HG03575 (cell line): ENCODE measurements around the gene TRPV3.
"Not testable (repeated sequence)": the region's sequence is repeated elsewhere in the genome, so short reads cannot be mapped to it uniquely, and the experiment has no call there.

ENCODE experiments used
- ATAC-seq: cut with Tn5 transposase; IDR thresholded peaks from one replicate; pipeline ENCODE4 v1.9.1; 2021; ENCODE audit not compliant: unreplicated experiment, insufficient number of reproducible peaks, low FRiP score; ENCODE audit errors: extremely low read depth

The TRPV3 gene

DNA sequence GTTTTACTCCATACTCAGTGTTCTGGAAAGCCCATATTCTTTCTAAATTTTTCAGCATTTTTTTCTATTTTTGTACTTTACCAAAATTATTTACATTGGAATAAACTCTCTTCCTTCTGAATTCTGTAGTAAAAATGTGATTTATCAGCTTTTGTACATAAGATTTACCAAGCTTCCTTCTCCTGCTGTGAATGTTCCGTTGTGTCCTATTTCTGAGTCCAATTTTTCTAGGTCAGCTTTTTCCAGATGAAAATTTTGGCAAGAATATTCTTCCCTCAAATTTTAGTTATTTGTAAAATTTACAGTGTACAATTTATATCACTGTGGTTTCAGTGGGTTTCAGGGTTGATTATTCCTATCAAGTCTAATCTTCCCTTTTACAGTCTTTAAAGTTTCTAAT is 54.3 kb downstream of the TRPV3 start:
- ATAC-seq = no peak

DNA sequence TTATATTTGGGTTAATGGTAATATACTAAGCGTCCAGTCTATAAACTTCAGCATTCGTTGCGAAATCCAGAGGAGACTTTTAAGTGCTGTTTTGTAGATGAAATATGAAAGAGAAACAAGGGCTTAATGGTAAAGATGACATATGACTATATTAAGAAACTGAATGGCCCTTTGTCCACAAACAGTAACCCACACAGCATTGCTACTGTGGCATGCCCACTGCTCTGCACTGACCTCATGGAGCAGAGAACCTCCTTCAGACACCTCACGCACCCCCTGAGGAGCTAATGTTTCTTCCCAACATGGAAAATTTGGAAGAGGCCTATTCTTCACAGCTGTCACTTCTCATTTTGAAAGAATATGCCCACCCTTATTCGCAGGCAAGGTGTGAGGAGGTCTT is 55.1 kb downstream of the TRPV3 start:
- ATAC-seq = no peak

DNA sequence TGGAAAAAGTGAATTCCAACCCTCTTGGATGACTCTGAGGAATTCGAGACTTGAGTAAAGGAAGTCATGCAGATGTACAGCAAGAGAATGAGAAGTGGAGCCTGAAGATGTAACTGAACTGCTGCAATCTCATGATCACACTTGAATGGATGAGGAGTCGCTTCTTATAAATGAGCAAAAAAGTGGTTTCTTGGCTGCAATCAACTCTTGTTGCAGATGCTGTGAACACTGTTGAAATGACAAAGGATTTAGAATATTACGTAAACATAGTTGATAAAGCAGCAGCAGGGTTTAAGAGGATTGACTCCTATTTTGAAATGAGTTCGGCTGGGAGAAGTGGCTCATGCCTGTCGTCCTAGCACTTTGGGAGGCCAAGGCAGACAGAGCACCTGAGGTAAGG is 56.3 kb downstream of the TRPV3 start:
- no peak for ATAC-seq

DNA sequence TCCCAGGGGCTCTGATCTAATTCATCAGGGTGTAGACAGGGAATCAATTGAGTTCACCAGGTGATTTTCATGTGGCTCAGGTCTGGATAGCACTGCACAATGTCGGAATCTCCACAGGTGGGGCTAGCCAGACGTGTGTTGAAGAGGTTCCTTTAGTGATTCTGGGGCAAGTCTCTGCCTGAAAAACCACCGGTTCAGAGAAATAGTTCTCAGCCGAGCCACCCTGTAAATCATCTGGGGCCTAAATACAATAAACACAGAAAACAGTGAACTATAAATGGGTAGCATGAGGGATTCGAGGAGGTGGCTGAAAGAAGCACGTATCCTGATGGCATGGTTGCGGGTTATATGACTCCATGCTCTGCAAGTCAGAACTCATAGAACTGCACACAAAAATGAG is 60.5 kb downstream of the TRPV3 start:
- no peak for ATAC-seq

DNA sequence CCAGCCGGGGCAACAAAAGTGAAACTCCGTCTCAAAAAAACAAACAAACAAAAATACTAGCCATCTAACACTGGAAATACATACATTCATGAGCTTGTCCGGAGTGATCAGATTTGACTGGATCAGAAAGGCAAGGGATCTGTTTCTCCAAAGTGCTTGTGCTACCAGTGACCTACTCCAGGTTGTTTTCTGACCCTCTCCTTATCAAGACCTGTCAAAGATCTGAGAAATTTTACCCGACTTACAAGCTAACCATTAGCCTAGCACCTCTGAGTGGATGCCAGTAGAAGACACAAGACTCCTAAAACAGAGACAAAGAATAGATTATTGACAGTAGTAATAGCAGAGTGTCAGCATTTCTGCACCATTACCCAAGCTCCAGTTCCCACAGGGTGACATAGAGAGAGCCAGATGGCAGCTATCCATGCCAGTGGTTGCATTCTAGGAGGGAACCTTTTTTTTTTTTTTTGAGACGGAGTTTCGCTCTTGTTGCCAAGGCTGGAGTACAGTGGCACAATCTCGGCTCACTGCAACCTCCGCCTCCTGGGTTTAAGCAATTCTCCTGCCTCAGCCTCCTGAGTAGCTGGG is 72.0 kb downstream of the TRPV3 start:
- ATAC-seq = no peak

DNA sequence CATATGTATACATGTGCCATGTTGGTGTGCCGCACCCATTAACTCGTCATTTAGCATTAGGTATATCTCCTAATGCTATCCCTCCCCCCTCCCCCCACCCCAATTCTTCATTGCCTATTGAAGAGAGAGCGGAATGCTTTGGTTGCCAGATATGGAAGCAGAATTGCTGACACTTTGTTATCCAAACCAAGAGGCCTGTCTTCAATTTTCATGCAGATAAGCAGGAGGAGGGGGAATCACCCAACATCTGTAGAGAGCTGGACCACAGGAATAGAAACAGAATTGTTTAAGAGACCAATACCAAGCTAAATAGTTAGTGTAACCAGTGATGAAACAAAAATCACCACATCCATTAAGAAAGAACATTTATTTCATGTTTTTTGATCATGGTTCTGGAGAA is 74.8 kb downstream of the TRPV3 start:
- no peak for ATAC-seq

DNA sequence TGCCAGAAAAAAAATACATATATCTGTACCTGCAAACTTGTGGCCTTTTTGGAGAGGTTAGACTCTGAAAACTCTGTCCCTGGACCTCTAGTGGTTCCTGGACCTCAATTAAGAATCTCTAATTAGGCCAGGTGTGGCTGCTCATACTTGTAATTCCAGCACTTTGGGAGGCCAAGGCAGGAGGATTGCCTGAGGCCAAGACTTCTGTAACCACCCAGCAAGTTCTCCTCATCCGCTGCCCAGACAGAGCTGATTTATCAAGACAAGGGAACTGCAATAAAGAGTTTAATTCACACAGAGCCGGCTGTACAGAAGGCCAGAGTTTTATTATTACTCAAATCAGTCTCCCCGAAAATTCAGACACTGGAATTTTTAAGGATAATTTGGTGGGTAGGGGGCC is 77.6 kb downstream of the TRPV3 start:
- no peak for ATAC-seq

DNA sequence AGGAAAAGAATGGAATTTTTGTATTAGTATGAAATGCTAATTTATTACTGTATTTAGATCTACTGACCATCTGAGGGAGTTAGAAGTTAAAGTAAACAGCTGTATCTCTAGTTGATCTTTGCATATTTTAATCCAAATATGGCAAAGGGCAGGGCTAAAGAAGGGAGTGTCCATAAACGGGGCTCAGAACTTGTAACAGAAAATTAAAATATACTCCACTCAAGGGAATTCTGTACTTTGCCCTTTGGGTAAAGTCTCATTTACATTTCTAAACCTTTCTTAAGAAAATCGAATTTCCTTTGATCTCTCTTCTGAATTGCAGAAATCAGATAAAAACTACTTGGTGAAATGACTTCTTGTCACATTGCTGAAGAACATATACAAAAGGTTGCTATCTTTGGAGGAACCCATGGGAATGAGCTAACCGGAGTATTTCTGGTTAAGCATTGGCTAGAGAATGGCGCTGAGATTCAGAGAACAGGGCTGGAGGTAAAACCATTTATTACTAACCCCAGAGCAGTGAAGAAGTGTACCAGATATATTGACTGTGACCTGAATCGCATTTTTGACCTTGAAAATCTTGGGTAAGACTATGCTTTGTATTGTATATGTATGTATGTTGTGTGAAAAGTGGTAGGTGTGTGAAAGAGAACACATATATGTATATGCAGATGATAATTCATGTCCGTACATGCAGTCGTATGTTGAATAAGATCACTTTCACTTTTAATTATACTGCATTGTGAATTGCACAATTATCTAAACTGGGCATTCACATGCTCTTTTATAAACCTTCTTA is 81.6 kb downstream of the TRPV3 start, which contains the start of gene ASPA:
ASPA (plus strand) TSS at position 186 of the 799 bp plus-strand sequence; CDS start at position 349, 163 bp downstream.
- ATAC-seq = no peak

DNA sequence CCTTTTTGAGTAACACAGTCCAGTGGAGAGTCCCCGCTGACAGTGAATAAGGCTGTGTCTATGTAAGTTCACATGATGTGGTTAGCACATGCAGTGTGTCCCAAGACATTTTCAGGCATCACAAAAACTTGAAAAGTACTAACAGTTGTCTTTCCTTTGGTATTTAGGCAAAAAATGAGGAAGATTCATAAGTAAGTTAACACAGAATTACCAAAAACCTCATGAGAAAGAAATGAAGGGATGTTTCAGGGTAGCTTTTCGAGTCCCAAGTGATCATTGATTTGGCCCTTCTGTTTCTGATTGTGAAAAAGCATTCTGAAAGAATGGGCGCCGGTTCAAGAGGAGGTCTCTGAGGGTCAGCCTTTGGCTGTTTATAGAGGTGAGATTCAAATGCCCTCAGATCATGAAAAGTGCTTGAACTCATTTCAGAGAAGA is 82.3 kb downstream of the TRPV3 start:
- no peak for ATAC-seq

DNA sequence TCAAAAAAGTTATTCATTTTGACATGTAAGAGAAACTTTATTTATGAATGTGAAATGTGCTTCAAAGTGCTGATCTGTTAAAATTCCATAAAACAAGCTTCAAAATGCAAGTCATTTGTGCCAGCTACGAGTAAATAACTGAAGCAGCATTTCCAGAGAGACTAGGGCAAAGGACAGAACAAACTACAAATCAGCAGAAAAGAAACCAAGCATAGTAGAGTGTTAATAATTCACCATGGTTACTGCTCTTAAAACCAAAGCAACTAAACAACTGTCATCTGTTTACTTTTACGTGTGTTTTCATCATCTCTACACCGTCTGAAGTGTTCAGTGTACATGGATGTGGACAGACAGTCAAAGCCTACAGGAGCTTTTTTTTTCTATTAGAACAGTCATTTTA is 83.4 kb downstream of the TRPV3 start:
- ATAC-seq = no peak

DNA sequence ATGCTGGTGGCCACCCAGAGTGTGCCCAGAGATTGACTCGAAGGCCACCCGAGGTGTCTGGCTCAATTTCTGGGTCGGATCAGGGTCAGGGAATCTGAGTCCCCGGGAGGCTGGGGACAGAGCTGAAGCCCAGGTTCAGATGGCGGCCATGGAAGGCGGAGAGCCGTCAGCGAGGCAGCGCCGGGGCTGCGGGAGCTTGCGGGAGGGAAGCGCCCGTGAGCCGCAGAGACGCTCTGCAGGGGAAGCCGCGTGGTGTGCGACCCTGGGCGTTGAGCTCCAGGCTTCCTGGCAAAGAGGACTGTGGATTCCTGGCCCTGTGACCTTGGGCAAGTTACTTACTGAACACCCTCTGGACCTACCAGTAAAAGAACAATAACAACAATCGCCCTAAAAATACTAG is 85.5 kb downstream of the TRPV3 start:
- ATAC-seq = no peak

DNA sequence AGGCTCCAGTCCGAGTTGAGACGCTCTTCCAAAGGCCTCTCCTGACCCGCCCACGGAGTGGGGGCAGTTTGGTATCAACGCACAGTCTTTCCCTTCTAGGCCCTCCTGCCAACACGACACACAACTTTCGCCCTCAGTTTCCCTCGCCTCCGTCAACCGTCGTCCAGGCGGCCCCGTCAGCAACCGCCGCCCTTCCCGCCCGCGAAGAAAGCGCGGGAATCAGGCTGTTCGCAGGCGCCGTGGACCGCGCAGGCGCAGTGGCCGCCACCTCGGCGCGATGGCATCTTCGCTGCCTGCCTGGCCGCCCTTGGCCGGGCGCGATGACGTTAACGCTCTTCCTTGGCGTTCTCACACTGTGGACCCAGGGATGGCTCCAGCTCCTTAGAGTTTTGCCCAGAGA is 86.0 kb downstream of the TRPV3 start, which contains the start of gene SPATA22:
SPATA22 (minus strand) TSS at position 221 of the 400 bp plus-strand sequence. CDS start 2,494 bp downstream, outside the sequence.
- no peak for ATAC-seq

DNA sequence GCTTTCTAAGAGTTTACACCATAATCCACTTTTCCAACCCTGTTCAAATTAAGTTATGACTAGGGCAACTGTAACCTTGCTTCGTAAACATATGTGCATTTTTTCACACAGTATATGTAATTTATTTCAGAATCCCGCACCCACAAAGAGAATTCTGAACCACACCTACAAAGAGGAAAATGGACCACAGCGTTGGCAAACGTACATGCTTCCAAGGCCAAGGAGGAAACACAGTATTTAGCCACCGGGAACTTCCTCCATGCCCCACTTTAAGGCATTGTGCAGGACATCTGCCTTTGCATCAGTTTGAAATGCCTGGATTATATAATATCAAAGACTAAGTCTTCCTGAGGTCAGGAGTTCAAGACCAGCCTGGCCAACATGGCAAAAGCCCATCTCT is 88.1 kb downstream of the TRPV3 start:
- no peak for ATAC-seq

DNA sequence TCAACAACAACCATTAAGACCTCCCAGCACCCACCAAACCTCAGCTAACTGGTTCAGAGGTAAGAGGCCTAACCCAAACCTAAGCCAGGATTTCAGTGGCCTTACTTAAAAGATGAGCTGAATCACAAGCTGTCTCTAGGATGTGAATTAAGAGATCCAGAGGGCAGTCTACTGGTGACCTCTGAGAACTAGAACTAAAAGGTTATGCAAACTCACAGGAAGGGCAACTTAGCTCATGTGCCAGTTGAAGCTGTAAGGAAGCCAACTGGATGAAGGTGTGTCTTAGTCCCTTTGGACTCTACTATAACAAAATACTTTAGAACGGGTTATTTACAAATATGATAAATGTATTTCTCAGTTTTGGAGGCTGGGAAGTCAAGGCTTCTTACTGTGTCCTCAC is 91.3 kb downstream of the TRPV3 start:
- ATAC-seq = not testable (repeated sequence)
